ENCODE results near the gene DBH. TPM values are rescaled to one million over a fixed set of nuclear protein-coding genes. Genes with fewer than 3 reads are reported as not detected.

DBH gene
- polyA plus RNA-seq, 1 donor (not counting 4 experiments of a cell fraction or from before 2014, with no cell fraction given), result not detected

DNA sequence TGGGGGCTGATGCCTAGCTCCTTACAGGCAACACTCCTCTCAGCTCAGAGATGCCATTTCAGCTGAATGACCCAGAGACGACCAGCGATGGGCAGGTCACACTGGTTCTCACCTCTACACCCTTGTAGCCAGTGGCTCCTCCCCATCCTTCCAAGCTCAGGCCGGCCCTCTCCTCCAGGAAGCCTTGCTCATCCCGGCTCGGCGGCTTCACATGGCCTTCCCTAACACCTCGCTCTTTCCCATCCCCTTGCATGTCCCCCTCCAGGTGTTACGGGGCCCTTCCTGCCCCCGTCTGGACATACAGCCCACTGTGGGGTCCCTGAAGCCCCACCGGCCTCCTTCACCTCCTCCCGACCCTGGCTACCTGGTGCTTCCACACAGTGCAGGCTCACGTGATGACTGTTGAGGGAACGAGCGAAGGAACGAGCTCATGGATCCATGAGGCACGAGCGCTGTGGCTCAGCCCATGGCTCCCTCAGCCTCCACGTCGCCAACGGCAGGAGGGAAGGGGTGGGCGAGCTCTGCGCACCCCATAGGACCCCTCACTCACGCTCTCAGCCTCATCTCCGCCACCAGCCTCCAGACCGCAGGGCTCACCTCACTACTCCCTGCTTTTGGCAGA lies 56.3 kb downstream of the DBH start:
- H3K79me2 ChIP-seq (ENCODE audit: control insufficient read depth, insufficient read depth, low read length), result no peaks in the 10 kb centered on the region
- H3K9ac ChIP-seq (ENCODE audit: control insufficient read depth, extremely low read depth, insufficient read depth, low read length), result no peak overlapping the region
- H3K27ac ChIP-seq (ENCODE audit: control insufficient read depth, insufficient read depth, low read length), result no peak overlapping the region
- no peaks in the 10 kb centered on the region for H3K4me1 ChIP-seq (ENCODE audit: control insufficient read depth, extremely low read depth, insufficient read depth, low read length)
- H4K20me1 ChIP-seq (ENCODE audit: control insufficient read depth, extremely low read depth, insufficient read depth, low read length), result no peaks in the 10 kb centered on the region
- H3K9me3 ChIP-seq (ENCODE audit: control insufficient read depth, low read depth, low read length), result no peaks in the 10 kb centered on the region
- FAIRE-seq (no peak), DNase-seq (ENCODE audit: low read depth, low spot score) (no peak)
- H3K4me3 ChIP-seq (ENCODE audit: control insufficient read depth in 2 of 3, extremely low read depth in 1 of 3, insufficient read depth in 2 of 3, low read depth in 1 of 3, low read length in 3 of 3), result no peak overlapping the region
- no peak overlapping the region for H2AFZ ChIP-seq (ENCODE audit: control insufficient read depth, low read length)
- no peaks in the 10 kb centered on the region for H3K36me3 ChIP-seq (ENCODE audit: control insufficient read depth in 2 of 2, extremely low read depth in 1 of 2, insufficient read depth in 2 of 2, low read length in 2 of 2)
- no peaks in the 10 kb centered on the region for H3K9me1 ChIP-seq (ENCODE audit: control insufficient read depth, extremely low read depth, insufficient read depth, low read length)
- TF ChIP-seq, protein P1, sequence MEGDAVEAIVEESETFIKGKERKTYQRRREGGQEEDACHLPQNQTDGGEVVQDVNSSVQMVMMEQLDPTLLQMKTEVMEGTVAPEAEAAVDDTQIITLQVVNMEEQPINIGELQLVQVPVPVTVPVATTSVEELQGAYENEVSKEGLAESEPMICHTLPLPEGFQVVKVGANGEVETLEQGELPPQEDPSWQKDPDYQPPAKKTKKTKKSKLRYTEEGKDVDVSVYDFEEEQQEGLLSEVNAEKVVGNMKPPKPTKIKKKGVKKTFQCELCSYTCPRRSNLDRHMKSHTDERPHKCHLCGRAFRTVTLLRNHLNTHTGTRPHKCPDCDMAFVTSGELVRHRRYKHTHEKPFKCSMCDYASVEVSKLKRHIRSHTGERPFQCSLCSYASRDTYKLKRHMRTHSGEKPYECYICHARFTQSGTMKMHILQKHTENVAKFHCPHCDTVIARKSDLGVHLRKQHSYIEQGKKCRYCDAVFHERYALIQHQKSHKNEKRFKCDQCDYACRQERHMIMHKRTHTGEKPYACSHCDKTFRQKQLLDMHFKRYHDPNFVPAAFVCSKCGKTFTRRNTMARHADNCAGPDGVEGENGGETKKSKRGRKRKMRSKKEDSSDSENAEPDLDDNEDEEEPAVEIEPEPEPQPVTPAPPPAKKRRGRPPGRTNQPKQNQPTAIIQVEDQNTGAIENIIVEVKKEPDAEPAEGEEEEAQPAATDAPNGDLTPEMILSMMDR (optimal IDR thresholded peaks at IDR 0.05 in 1 of 3, IDR thresholded peaks at IDR 0.05 in 1 of 3, conservative IDR thresholded peaks at IDR 0.05 in 1 of 3; ENCODE audit: extremely low read depth in 1 of 3, insufficient read depth in 2 of 3, low read length in 3 of 3), result no peak
- TF ChIP-seq EZH2 (IDR thresholded peaks at IDR 0.05; ENCODE audit: low read length), result no peak
- peaks cover 6% of the 10 kb centered on the region for H3K27me3 ChIP-seq (ENCODE audit: control insufficient read depth, extremely low read depth, insufficient read depth, low read length)
- no peak overlapping the region for H3K4me2 ChIP-seq (ENCODE audit: control insufficient read depth, extremely low read depth, insufficient read depth, low read depth, low read length)
- dilution Hi-C loops (cut with MboI; ENCODE audit: extremely low pct_ligation_motif_present, low sequenced_read_pairs), result no loop called here

GRCh38 chr9:133693116-133693515 lies 57.0 kb downstream of the DBH start:
- no peaks in the 10 kb centered on the region for H3K36me3 ChIP-seq (ENCODE audit: control insufficient read depth in 2 of 2, extremely low read depth in 1 of 2, insufficient read depth in 2 of 2, low read length in 2 of 2)
- H3K9me1 ChIP-seq (ENCODE audit: control insufficient read depth, extremely low read depth, insufficient read depth, low read length), result no peaks in the 10 kb centered on the region
- no peak for DNase-seq (ENCODE audit: low read depth, low spot score)
- H3K79me2 ChIP-seq (ENCODE audit: control insufficient read depth, insufficient read depth, low read length), result no peaks in the 10 kb centered on the region
- H2AFZ ChIP-seq (ENCODE audit: control insufficient read depth, low read length), result no peak overlapping the region
- H3K27me3 ChIP-seq (ENCODE audit: control insufficient read depth, extremely low read depth, insufficient read depth, low read length), result peaks cover 6% of the 10 kb centered on the region
- TF ChIP-seq, protein P1 (optimal IDR thresholded peaks at IDR 0.05 in 1 of 3, IDR thresholded peaks at IDR 0.05 in 1 of 3, conservative IDR thresholded peaks at IDR 0.05 in 1 of 3; ENCODE audit: extremely low read depth in 1 of 3, insufficient read depth in 2 of 3, low read length in 3 of 3), result no peak
- TF ChIP-seq EZH2 (IDR thresholded peaks at IDR 0.05; ENCODE audit: low read length), result no peak
- FAIRE-seq, result no peak
- no peaks in the 10 kb centered on the region for H3K4me1 ChIP-seq (ENCODE audit: control insufficient read depth, extremely low read depth, insufficient read depth, low read length)
- H3K9ac ChIP-seq (ENCODE audit: control insufficient read depth, extremely low read depth, insufficient read depth, low read length), result no peak overlapping the region
- H3K9me3 ChIP-seq (ENCODE audit: control insufficient read depth, low read depth, low read length), result no peaks in the 10 kb centered on the region
- H3K4me3 ChIP-seq (ENCODE audit: control insufficient read depth in 2 of 3, extremely low read depth in 1 of 3, insufficient read depth in 2 of 3, low read depth in 1 of 3, low read length in 3 of 3), result no peak overlapping the region
- no peak overlapping the region for H3K4me2 ChIP-seq (ENCODE audit: control insufficient read depth, extremely low read depth, insufficient read depth, low read depth, low read length)
- no peaks in the 10 kb centered on the region for H4K20me1 ChIP-seq (ENCODE audit: control insufficient read depth, extremely low read depth, insufficient read depth, low read length)
- dilution Hi-C loops (cut with MboI; ENCODE audit: extremely low pct_ligation_motif_present, low sequenced_read_pairs), result no loop called here
- H3K27ac ChIP-seq (ENCODE audit: control insufficient read depth, insufficient read depth, low read length), result no peak overlapping the region

All from keratinocyte (primary cell).